ENCODE measurements around the gene HOXD3. TPM values are rescaled to one million over a fixed set of nuclear protein-coding genes. Genes with fewer than 3 reads are reported as not detected.
A peak's percentile ranks its signal among the peaks of the same experiment; 100 is the strongest.

HOXD3 gene
- total and polyA plus RNA-seq, 4 donors, result not detected

GRCh38 chr2:176187899-176188773 is 31.0 kb downstream of the HOXD3 start, which contains the start of gene HOXD1:
Gene HOXD1, plus strand, starts transcription at chr2:176188668. Its CDS starts 134 bp downstream, at chr2:176188802.
- Histone ChIP-seq H3K9ac (ENCODE audit: low read depth in 1 of 2, low read length in 2 of 2) (no peak within 1 kb of the TSS), H3K27me3 (ENCODE audit: control insufficient read depth in 4 of 4, insufficient read depth in 4 of 4, low read length in 3 of 4) (peaks cover 4 to 27% (median 13%) of the 10 kb centered on the region in 4 donors)
- DNase-seq (ENCODE audit: low spot score), result no peak

More at GRCh38 chr2:176187899-176188773, 31.0 kb downstream of the HOXD3 start, which contains the start of gene HOXD1:
- H3K9me3 ChIP-seq (ENCODE audit: control insufficient read depth in 4 of 4, low read length in 3 of 4), result no peaks in the 10 kb centered on the region
- H3K4me1 ChIP-seq (ENCODE audit: control insufficient read depth in 4 of 4, insufficient read depth in 4 of 4, low read length in 3 of 4), result peaks cover 19 to 27% (median 25%) of the 10 kb centered on the region in 4 donors
- WGBS, result 4% methylated on average over 68 of the region's 68 CpGs
- no peak for TF ChIP-seq NR2F2 (IDR thresholded peaks at IDR 0.05)
- no peak for TF ChIP-seq RAD21 (IDR thresholded peaks at IDR 0.05)
- TF ChIP-seq, protein P1, sequence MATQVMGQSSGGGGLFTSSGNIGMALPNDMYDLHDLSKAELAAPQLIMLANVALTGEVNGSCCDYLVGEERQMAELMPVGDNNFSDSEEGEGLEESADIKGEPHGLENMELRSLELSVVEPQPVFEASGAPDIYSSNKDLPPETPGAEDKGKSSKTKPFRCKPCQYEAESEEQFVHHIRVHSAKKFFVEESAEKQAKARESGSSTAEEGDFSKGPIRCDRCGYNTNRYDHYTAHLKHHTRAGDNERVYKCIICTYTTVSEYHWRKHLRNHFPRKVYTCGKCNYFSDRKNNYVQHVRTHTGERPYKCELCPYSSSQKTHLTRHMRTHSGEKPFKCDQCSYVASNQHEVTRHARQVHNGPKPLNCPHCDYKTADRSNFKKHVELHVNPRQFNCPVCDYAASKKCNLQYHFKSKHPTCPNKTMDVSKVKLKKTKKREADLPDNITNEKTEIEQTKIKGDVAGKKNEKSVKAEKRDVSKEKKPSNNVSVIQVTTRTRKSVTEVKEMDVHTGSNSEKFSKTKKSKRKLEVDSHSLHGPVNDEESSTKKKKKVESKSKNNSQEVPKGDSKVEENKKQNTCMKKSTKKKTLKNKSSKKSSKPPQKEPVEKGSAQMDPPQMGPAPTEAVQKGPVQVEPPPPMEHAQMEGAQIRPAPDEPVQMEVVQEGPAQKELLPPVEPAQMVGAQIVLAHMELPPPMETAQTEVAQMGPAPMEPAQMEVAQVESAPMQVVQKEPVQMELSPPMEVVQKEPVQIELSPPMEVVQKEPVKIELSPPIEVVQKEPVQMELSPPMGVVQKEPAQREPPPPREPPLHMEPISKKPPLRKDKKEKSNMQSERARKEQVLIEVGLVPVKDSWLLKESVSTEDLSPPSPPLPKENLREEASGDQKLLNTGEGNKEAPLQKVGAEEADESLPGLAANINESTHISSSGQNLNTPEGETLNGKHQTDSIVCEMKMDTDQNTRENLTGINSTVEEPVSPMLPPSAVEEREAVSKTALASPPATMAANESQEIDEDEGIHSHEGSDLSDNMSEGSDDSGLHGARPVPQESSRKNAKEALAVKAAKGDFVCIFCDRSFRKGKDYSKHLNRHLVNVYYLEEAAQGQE (IDR thresholded peaks at IDR 0.05), result no peak
- TF ChIP-seq, protein P2, sequence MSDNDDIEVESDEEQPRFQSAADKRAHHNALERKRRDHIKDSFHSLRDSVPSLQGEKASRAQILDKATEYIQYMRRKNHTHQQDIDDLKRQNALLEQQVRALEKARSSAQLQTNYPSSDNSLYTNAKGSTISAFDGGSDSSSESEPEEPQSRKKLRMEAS (IDR thresholded peaks at IDR 0.05), result no peak
- TF ChIP-seq HNF4G (IDR thresholded peaks at IDR 0.05), result no peak
- no peak for TF ChIP-seq FOXA2 (IDR thresholded peaks at IDR 0.05)
- no peak for TF ChIP-seq ATF3 (IDR thresholded peaks at IDR 0.05)
- TF ChIP-seq, protein P3, sequence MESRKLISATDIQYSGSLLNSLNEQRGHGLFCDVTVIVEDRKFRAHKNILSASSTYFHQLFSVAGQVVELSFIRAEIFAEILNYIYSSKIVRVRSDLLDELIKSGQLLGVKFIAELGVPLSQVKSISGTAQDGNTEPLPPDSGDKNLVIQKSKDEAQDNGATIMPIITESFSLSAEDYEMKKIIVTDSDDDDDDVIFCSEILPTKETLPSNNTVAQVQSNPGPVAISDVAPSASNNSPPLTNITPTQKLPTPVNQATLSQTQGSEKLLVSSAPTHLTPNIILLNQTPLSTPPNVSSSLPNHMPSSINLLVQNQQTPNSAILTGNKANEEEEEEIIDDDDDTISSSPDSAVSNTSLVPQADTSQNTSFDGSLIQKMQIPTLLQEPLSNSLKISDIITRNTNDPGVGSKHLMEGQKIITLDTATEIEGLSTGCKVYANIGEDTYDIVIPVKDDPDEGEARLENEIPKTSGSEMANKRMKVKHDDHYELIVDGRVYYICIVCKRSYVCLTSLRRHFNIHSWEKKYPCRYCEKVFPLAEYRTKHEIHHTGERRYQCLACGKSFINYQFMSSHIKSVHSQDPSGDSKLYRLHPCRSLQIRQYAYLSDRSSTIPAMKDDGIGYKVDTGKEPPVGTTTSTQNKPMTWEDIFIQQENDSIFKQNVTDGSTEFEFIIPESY (IDR thresholded peaks at IDR 0.05), result no peak
- TF ChIP-seq SP1 (IDR thresholded peaks at IDR 0.05), result no peak
- no peak for TF ChIP-seq GABPA (IDR thresholded peaks at IDR 0.05 in 1 of 2, conservative IDR thresholded peaks at IDR 0.05 in 1 of 2)
- no peak for TF ChIP-seq YY1 (IDR thresholded peaks at IDR 0.05)
- no peak for TF ChIP-seq JUND (IDR thresholded peaks at IDR 0.05)
- no peak for TF ChIP-seq FOXA1 (IDR thresholded peaks at IDR 0.05)
- no peak for TF ChIP-seq CTCF (IDR thresholded peaks at IDR 0.05; ENCODE audit: low read depth, low read length, missing input control)
- H3K36me3 ChIP-seq (ENCODE audit: control insufficient read depth in 4 of 4, insufficient read depth in 3 of 4, low read depth in 1 of 4, low read length in 3 of 4), result no peaks in the 10 kb centered on the region
- H3K4me3 ChIP-seq (ENCODE audit: low read depth in 1 of 3, low read length in 3 of 3), result peak within 1 kb of the TSS in 2 of 3 donors; percentile 59 to 60
- H3K27ac ChIP-seq (ENCODE audit: low read depth in 1 of 2, low read length in 2 of 2), result no peak within 1 kb of the TSS

All from liver (tissue), 9 donors.